ENCODE measurements around the gene TBC1D8. TPM values are rescaled to one million over a fixed set of nuclear protein-coding genes. Genes with fewer than 3 reads are reported as not detected.

Gene TBC1D8
- total and polyA plus RNA-seq, 2 of the 13 experiments (the other 11 are each of a cell fraction or from before 2014, with no cell fraction given) = 45.1 to 95.4 TPM

DNA sequence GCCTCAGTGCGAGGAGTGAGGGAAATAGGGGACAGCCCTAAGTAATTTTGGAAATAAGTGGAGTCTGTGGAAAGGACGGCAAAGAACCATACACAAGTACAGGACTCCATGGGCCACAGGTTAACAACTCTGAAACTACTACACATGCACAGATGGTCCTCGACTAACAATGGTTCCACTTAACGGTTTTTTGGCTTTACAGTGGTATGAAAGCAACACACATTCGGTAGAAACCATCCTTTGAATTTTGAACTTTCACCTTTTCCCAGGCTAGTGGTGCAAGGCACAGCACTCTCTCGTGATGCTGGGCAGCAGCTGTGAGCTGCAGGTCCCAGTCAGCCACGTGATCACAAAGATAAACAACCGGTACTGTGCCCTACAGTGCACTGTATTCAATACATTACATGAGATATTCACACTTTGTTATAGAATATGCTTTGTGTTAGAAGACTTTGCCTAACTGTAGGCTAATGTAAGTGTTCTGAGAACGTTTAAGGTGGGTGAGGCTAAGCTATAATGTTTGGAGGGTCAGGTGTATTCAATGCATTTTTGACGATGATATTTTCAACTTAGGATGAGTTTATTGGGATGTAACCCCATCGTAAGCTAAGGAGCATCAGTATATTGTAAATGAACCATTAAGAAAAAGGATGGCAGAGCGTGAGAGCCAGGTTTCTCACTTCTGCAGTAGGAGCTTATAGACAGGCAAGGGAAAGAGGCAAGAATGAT, 44.6 kb downstream of the TBC1D8 start (continued):
- TF ChIP-seq ZNF281 (CRISPR knock-in tag; IDR thresholded peaks at IDR 0.05; ENCODE audit: borderline replicate concordance) (no peak), MBD4 (IDR thresholded peaks at IDR 0.05; ENCODE audit: borderline replicate concordance, low read length) (no peak; the same call in 1 of the 2 replicates), MIXL1 (CRISPR knock-in tag; IDR thresholded peaks at IDR 0.05) (peak; percentile 75), KLF15 (CRISPR knock-in tag; IDR thresholded peaks at IDR 0.05; ENCODE audit: borderline replicate concordance) (no peak), THAP11 (CRISPR knock-in tag; IDR thresholded peaks at IDR 0.05) (peak; percentile 72), ZNF124 (CRISPR knock-in tag; IDR thresholded peaks at IDR 0.05) (peak; percentile 93), ZSCAN21 (CRISPR knock-in tag; IDR thresholded peaks at IDR 0.05; ENCODE audit: borderline replicate concordance) (peak; percentile 67), SP1 (IDR thresholded peaks at IDR 0.05) (no peak), SP1 (CRISPR knock-in tag; IDR thresholded peaks at IDR 0.05) (no peak), ZSCAN9 (CRISPR knock-in tag; IDR thresholded peaks at IDR 0.05; ENCODE audit: borderline replicate concordance) (peak; percentile 94; the same call in 1 of the 2 replicates), HOXA3 (CRISPR knock-in tag; IDR thresholded peaks at IDR 0.05) (peak; percentile 91), ZFP36L1 (CRISPR knock-in tag; IDR thresholded peaks at IDR 0.05) (peak; percentile 86; the same call in 1 of the 2 replicates), ZBTB8A (CRISPR knock-in tag; IDR thresholded peaks at IDR 0.05; ENCODE audit: borderline replicate concordance, low read depth) (no peak), MEIS1 (CRISPR knock-in tag; IDR thresholded peaks at IDR 0.05; ENCODE audit: borderline replicate concordance) (no peak), SNAI1 (CRISPR knock-in tag; IDR thresholded peaks at IDR 0.05; ENCODE audit: borderline replicate concordance) (peak; percentile 35; the same call in 1 of the 2 replicates), ZNF3 (CRISPR knock-in tag; IDR thresholded peaks at IDR 0.05) (no peak), TCF12 (IDR thresholded peaks at IDR 0.05) (no peak), TCF12 (CRISPR knock-in tag; IDR thresholded peaks at IDR 0.05) (0 out of 2 replicates have a peak, but pooled peaks have one; percentile 36)
- TF ChIP-seq, protein P1, sequence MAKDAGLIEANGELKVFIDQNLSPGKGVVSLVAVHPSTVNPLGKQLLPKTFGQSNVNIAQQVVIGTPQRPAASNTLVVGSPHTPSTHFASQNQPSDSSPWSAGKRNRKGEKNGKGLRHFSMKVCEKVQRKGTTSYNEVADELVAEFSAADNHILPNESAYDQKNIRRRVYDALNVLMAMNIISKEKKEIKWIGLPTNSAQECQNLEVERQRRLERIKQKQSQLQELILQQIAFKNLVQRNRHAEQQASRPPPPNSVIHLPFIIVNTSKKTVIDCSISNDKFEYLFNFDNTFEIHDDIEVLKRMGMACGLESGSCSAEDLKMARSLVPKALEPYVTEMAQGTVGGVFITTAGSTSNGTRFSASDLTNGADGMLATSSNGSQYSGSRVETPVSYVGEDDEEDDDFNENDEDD (CRISPR knock-in tag; IDR thresholded peaks at IDR 0.05; ENCODE audit: borderline replicate concordance) = peak; percentile 85; the same call in 1 of the 2 replicates
- TF ChIP-seq, protein P2, sequence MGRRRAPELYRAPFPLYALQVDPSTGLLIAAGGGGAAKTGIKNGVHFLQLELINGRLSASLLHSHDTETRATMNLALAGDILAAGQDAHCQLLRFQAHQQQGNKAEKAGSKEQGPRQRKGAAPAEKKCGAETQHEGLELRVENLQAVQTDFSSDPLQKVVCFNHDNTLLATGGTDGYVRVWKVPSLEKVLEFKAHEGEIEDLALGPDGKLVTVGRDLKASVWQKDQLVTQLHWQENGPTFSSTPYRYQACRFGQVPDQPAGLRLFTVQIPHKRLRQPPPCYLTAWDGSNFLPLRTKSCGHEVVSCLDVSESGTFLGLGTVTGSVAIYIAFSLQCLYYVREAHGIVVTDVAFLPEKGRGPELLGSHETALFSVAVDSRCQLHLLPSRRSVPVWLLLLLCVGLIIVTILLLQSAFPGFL (CRISPR knock-in tag; IDR thresholded peaks at IDR 0.05) = no peak
- TF ChIP-seq, protein P3, sequence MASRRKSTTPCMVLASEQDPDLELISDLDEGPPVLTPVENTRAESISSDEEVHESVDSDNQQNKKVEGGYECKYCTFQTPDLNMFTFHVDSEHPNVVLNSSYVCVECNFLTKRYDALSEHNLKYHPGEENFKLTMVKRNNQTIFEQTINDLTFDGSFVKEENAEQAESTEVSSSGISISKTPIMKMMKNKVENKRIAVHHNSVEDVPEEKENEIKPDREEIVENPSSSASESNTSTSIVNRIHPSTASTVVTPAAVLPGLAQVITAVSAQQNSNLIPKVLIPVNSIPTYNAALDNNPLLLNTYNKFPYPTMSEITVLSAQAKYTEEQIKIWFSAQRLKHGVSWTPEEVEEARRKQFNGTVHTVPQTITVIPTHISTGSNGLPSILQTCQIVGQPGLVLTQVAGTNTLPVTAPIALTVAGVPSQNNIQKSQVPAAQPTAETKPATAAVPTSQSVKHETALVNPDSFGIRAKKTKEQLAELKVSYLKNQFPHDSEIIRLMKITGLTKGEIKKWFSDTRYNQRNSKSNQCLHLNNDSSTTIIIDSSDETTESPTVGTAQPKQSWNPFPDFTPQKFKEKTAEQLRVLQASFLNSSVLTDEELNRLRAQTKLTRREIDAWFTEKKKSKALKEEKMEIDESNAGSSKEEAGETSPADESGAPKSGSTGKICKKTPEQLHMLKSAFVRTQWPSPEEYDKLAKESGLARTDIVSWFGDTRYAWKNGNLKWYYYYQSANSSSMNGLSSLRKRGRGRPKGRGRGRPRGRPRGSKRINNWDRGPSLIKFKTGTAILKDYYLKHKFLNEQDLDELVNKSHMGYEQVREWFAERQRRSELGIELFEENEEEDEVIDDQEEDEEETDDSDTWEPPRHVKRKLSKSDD (CRISPR knock-in tag; IDR thresholded peaks at IDR 0.05; ENCODE audit: low read depth) = no peak

Measured in HepG2 (cell line).